IMR-90 (cell line): ENCODE data around the gene BCKDK. TPM values are rescaled to one million over a fixed set of nuclear protein-coding genes. Genes with fewer than 3 reads are reported as not detected.

Experiments
- ATAC-seq: fragments of 200-7000 bp; cut with Tn5 transposase; 2 replicates; pipeline ENCODE4 v1.9.1; 2020; ENCODE audit warnings: low read depth, mild to moderate bottlenecking, moderate library complexity
- BruUV-seq: library from RNA; stranded (reverse); fragments of 400-500 nt; replicated peaks from 2 replicates; lab custom pipeline; 2021; lab: Mats Ljungman, UMichigan
- CTCF ChIA-PET: fragments of 300-600 bp; formaldehyde crosslinking; extraction: SDS; loops from one replicate; lab custom pipeline; 2021; ENCODE audit warnings: antibody characterized with exemption; lab: Yijun Ruan, JAX
- POLR2A ChIA-PET: fragments of 300-600 bp; sonication (Branson Sonifier 250); formaldehyde crosslinking; loops from one replicate; lab custom pipeline; 2022; ENCODE audit warnings: antibody characterized with exemption; ENCODE audit not compliant: unreplicated experiment; lab: Charles Lee
- DNase-seq: peaks from one replicate; pipeline ENCODE4 v3.0.0; 2013
- H2AFZ ChIP-seq: replicated peaks from 2 replicates; pipeline ENCODE3; 2013; ENCODE audit warnings: low read length, mild to moderate bottlenecking; ENCODE audit not compliant: poor library complexity
- H2AK5ac ChIP-seq: 2 replicates; pipeline ENCODE4 v1.6.1; 2013; ENCODE audit warnings: low read depth, low read length, inconsistent platforms
- H2AK9ac ChIP-seq: replicated peaks from 2 replicates; pipeline ENCODE3; 2013; ENCODE audit warnings: mild to moderate bottlenecking, low read depth, low read length, moderate library complexity; ENCODE audit not compliant: poor library complexity
- H2BK120ac ChIP-seq: 2 replicates; pipeline ENCODE4 v1.6.1; 2013; ENCODE audit warnings: low read depth, low read length, inconsistent platforms
- H2BK15ac ChIP-seq: 3 replicates; pipeline ENCODE4 v1.6.1; 2013; ENCODE audit warnings: low read depth, low read length, inconsistent platforms
- H2BK20ac ChIP-seq: 2 replicates; pipeline ENCODE4 v1.6.1; 2013; ENCODE audit warnings: low read depth, mild to moderate bottlenecking, inconsistent platforms, low read length, moderate library complexity
- H2BK5ac ChIP-seq: 2 replicates; pipeline ENCODE4 v1.6.1; 2013; ENCODE audit warnings: mild to moderate bottlenecking, low read depth, low read length, inconsistent platforms; ENCODE audit not compliant: poor library complexity, severe bottlenecking
- H3K14ac ChIP-seq: replicated peaks from 2 replicates; pipeline ENCODE4 v1.6.1; 2013; ENCODE audit warnings: low read depth, low read length, inconsistent platforms
- H3K18ac ChIP-seq: 2 replicates; pipeline ENCODE4 v1.6.1; 2013; ENCODE audit warnings: low read depth, low read length, control low read depth
- H3K23ac ChIP-seq: 2 replicates; pipeline ENCODE4 v1.6.1; 2013; ENCODE audit warnings: low read depth, low read length, inconsistent platforms
- H3K27ac ChIP-seq: 2 replicates; pipeline ENCODE4 v1.5.1; 2013; ENCODE audit warnings: mild to moderate bottlenecking, control low read depth, low read length; ENCODE audit not compliant: insufficient read depth
- H3K27me3 ChIP-seq: 2 replicates; pipeline ENCODE4 v1.6.1; 2013; ENCODE audit warnings: low read length; ENCODE audit not compliant: control insufficient read depth, insufficient read depth
- H3K36me3 ChIP-seq: 2 replicates; pipeline ENCODE4 v1.6.1; 2013; ENCODE audit warnings: low read length, mixed read lengths; ENCODE audit not compliant: control insufficient read depth, insufficient read depth
- H3K4ac ChIP-seq: 2 replicates; pipeline ENCODE4 v1.6.1; 2013; ENCODE audit warnings: low read depth, low read length, inconsistent platforms
- H3K4me1 ChIP-seq: 2 replicates; pipeline ENCODE4 v1.6.1; 2013; ENCODE audit warnings: low read length, mixed read lengths; ENCODE audit not compliant: control insufficient read depth, insufficient read depth
- H3K4me2 ChIP-seq: 2 replicates; pipeline ENCODE4 v1.6.1; 2013; ENCODE audit warnings: low read depth, mild to moderate bottlenecking, control low read depth, low read length, moderate library complexity
- H3K4me3 ChIP-seq: 2 replicates; pipeline ENCODE4 v1.5.1; 2013; ENCODE audit warnings: low read depth, mild to moderate bottlenecking, control low read depth, low read length, moderate library complexity; ENCODE audit not compliant: insufficient read depth
- H3K56ac ChIP-seq: 2 replicates; pipeline ENCODE4 v1.6.1; 2013; ENCODE audit warnings: low read length, inconsistent platforms; ENCODE audit not compliant: insufficient read depth; ENCODE audit errors: extremely low read depth
- H3K79me1 ChIP-seq, 2 experiments: 2 replicates each; pipeline ENCODE4 v1.6.1; 2013; ENCODE audit warnings: low read length in 2 of 2, inconsistent platforms in 1 of 2, low read depth in 1 of 2
- H3K9ac ChIP-seq: 2 replicates; pipeline ENCODE4 v1.6.1; 2013; ENCODE audit warnings: low read depth, low read length, control low read depth
- H3K9me1 ChIP-seq: 2 replicates; pipeline ENCODE4 v1.6.1; 2013; ENCODE audit warnings: low read length, inconsistent platforms; ENCODE audit not compliant: insufficient read depth
- H3K9me3 ChIP-seq: 2 replicates; pipeline ENCODE4 v1.6.1; 2013; ENCODE audit warnings: low read length; ENCODE audit not compliant: control insufficient read depth, insufficient read depth
- H4K20me1 ChIP-seq: 2 replicates; pipeline ENCODE4 v1.6.1; 2013; ENCODE audit warnings: low read length, inconsistent platforms; ENCODE audit not compliant: insufficient read depth
- H4K5ac ChIP-seq: 2 replicates; pipeline ENCODE4 v1.6.1; 2013; ENCODE audit warnings: mild to moderate bottlenecking, low read depth, low read length, control low read depth
- H4K8ac ChIP-seq, 2 experiments: 2 replicates each; pipeline ENCODE4 v1.6.1; 2013; ENCODE audit warnings: low read depth in 2 of 2, low read length in 2 of 2, control low read depth in 1 of 2, inconsistent platforms in 1 of 2
- H4K91ac ChIP-seq: 2 replicates; pipeline ENCODE4 v1.6.1; 2013; ENCODE audit warnings: low read depth, low read length, inconsistent platforms; ENCODE audit not compliant: insufficient read depth
- CEBPB ChIP-seq: IDR thresholded peaks from 2 replicates; pipeline ENCODE4 v1.6.1; 2012; ENCODE audit warnings: low read depth, low read length, improper control_type of control experiment
- FOS ChIP-seq: fragments of 150-350 bp; IDR thresholded peaks from 2 replicates; pipeline ENCODE4 v1.6.1; 2016; ENCODE audit warnings: low read depth, low read length
- MXI1 ChIP-seq: IDR thresholded peaks from 2 replicates; pipeline ENCODE4 v1.6.1; 2012; ENCODE audit warnings: low read depth, mild to moderate bottlenecking, low read length, moderate library complexity, borderline replicate concordance
- POLR2A ChIP-seq: IDR thresholded peaks from 2 replicates; pipeline ENCODE4 v1.6.1; 2012; ENCODE audit warnings: mild to moderate bottlenecking, low read depth, low read length
- RCOR1 ChIP-seq: IDR thresholded peaks from 2 replicates; pipeline ENCODE4 v1.6.1; 2012; ENCODE audit warnings: mild to moderate bottlenecking, low read length, improper control_type of control experiment; ENCODE audit not compliant: insufficient replicate concordance
- WGBS, 2 experiments: methylation state at CpG; one replicate each; pipeline versions ENCODE4 v1.1.5 to v1.1.7; 2013; ENCODE audit warnings: missing lambda C conversion rate in 2 of 2; ENCODE audit not compliant: insufficient read length in 1 of 2; ENCODE audit errors: extremely low coverage in 2 of 2; 5-methylcytosine and 5-hydroxymethylcytosine counted together
- dilution Hi-C: fragments of 300-500 bp; cut with HindIII; formaldehyde crosslinking; loops from one replicate; pipeline ENCODE4 v1.14.3; 2018; ENCODE audit warnings: low sequenced_read_pairs; ENCODE audit not compliant: unreplicated experiment
- in situ Hi-C: fragments of 300-500 bp; cut with MboI; formaldehyde crosslinking; loops from 3 replicates; pipeline ENCODE4 v1.14.3; 2019; ENCODE audit warnings: low sequenced_read_pairs, inconsistent platforms, mixed read lengths
- intact Hi-C: fragments of 100-400 bp; cut with micrococcal nuclease; formaldehyde crosslinking; loops from 2 replicates; pipeline ENCODE4 v1.10.0; 2022
- polyA plus RNA-seq, 3 experiments: library from polyadenylated mRNA; depleted of rRNA; stranded (reverse); fragments of >200 nt; gene quantifications; 2 replicates each; pipeline ENCODE4 v1.2.3, GENCODE V29; 2012; ENCODE audit warnings: low replicate concordance in 1 of 3
- total RNA-seq: library from RNA; depleted of rRNA; stranded (reverse); fragments of >200 nt; gene quantifications from 2 replicates; pipeline ENCODE4 v1.2.3, GENCODE V29; 2012

BCKDK gene
- total and polyA plus RNA-seq, 2 of the 4 experiments (the other 2 are of a cell fraction), result 26.0 to 79.3 TPM

GRCh38 chr16:31081428-31082351 is 26.5 kb upstream of the BCKDK start (continued):
- TF ChIP-seq MXI1, result no peak
- no peak for TF ChIP-seq POLR2A

GRCh38 chr16:31082368-31083045 is 25.7 kb upstream of the BCKDK start:
- H3K56ac ChIP-seq, result no peak overlapping the region
- intact Hi-C loops, result no loop called here
- POLR2A ChIA-PET, result no interaction called here
- CTCF ChIA-PET, result no interaction called here
- H4K5ac ChIP-seq, result no peak overlapping the region
- no peak for TF ChIP-seq FOS
- no peak for TF ChIP-seq RCOR1
- no peak for TF ChIP-seq CEBPB
- no peak overlapping the region for H3K4me2 ChIP-seq
- H2AK5ac ChIP-seq, result no peak overlapping the region
- no peak overlapping the region for H2AK9ac ChIP-seq
- peaks cover 14 to 52% of the 10 kb centered on the region in 2 experiments for H3K79me1 ChIP-seq
- H3K18ac ChIP-seq, result no peak overlapping the region
- dilution Hi-C loops, result no loop called here
- H3K9ac ChIP-seq, result no peak overlapping the region
- H3K14ac ChIP-seq, result no peak overlapping the region
- H2BK120ac ChIP-seq, result no peak overlapping the region
- H2BK5ac ChIP-seq, result no peak overlapping the region
- no TSS peak for BruUV-seq
- H3K4me1 ChIP-seq, result no peaks in the 10 kb centered on the region
- ATAC-seq (no peak), DNase-seq (no peak)
- H3K23ac ChIP-seq, result no peak overlapping the region
- no peak overlapping the region for H4K8ac ChIP-seq
- peaks cover 79% of the 10 kb centered on the region for H3K36me3 ChIP-seq
- peaks cover 21% of the 10 kb centered on the region for H4K20me1 ChIP-seq
- WGBS, 2 experiments, result 87% methylated on average over 3 of the region's 14 CpGs; no CpG with 5 or more reads in 1 of the 2 experiments
- H3K9me3 ChIP-seq, result no peaks in the 10 kb centered on the region
- in situ Hi-C loops, result loop anchor here (10.0 kb wide), 1 partner anchor 98 kb away; the partner anchor contains the start of gene HSD3B7
- no peaks in the 10 kb centered on the region for H3K27me3 ChIP-seq
- H3K4ac ChIP-seq, result no peak overlapping the region
- H2BK20ac ChIP-seq, result no peak overlapping the region
- peaks cover 3% of the 10 kb centered on the region; the same call in 1 of the 2 replicates for H3K9me1 ChIP-seq
- no peak overlapping the region for H3K4me3 ChIP-seq
- no peak overlapping the region for H2BK15ac ChIP-seq
- no peak overlapping the region for H3K27ac ChIP-seq
- no peak overlapping the region for H4K91ac ChIP-seq
- no peak overlapping the region for H2AFZ ChIP-seq
